ENCODE results near the gene KLHL21.

DNA sequence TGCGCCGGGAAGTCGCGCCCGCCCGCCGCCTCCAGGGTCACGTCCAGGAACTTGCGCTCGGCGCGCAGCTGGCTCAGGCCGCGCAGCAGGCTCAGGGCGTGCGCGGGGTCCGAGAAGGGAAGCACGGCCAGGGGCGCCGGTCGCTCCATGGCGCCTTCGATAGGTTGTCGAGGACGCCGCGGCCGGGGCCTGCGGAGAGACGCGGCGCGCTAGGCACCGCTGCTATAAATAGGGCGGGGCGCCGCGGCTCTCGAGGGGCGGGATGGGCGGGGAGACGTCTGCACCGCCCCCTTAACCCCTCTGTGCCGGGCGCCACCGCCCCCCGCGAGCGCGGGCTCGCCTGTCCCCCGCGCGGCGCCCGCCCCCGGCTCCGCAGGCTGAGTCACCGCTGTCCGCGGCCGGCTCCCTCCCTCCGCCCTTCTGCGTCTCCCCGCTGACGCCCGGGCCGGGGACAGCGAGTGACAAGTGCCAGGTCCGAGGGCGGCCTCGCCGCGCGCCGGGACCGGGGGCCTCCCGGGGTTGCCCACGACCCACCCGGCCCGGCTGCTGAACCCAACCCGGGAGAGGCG is at the start of gene KLHL21:
- peak in 3 of 4 donors; percentile 71 to 96 (median 87) for TF ChIP-seq POLR2A (IDR thresholded peaks at IDR 0.05)
- TF ChIP-seq, protein P1, sequence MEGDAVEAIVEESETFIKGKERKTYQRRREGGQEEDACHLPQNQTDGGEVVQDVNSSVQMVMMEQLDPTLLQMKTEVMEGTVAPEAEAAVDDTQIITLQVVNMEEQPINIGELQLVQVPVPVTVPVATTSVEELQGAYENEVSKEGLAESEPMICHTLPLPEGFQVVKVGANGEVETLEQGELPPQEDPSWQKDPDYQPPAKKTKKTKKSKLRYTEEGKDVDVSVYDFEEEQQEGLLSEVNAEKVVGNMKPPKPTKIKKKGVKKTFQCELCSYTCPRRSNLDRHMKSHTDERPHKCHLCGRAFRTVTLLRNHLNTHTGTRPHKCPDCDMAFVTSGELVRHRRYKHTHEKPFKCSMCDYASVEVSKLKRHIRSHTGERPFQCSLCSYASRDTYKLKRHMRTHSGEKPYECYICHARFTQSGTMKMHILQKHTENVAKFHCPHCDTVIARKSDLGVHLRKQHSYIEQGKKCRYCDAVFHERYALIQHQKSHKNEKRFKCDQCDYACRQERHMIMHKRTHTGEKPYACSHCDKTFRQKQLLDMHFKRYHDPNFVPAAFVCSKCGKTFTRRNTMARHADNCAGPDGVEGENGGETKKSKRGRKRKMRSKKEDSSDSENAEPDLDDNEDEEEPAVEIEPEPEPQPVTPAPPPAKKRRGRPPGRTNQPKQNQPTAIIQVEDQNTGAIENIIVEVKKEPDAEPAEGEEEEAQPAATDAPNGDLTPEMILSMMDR (IDR thresholded peaks at IDR 0.05) = peak in 1 of 6 experiments; percentile 36
- TF ChIP-seq EP300 (IDR thresholded peaks at IDR 0.05) = no peak
- TF ChIP-seq POLR2AphosphoS5 (IDR thresholded peaks at IDR 0.05) = peak; percentile 81 to 94

Measured in upper lobe of left lung (tissue), 4 donors.